Esophagus muscularis mucosa (tissue), 4 donors: ENCODE data around the gene CKAP2L. TPM values are rescaled to one million over a fixed set of nuclear protein-coding genes. Genes with fewer than 3 reads are reported as not detected.

Source experiments
- DNase-seq: peaks from one replicate; pipeline ENCODE4 v3.0.0-alpha.2; 2017; ENCODE audit errors: extremely low spot score
- H3K27ac ChIP-seq, 4 donors: fragments of 200-600 bp; sonication (generic); replicated peaks in 1 of 4; 1 replicate in 3 of 4; 2 replicates in 1 of 4; pipeline ENCODE4 v1.5.1; 2016 to 2019; ENCODE audit warnings: mild to moderate bottlenecking in 1 of 4
- H3K27me3 ChIP-seq, 4 donors: fragments of 200-600 bp; sonication (generic); one replicate each; pipeline versions ENCODE4 v1.5.1 to v1.6.0; 2016 to 2019
- H3K36me3 ChIP-seq, 4 donors: fragments of 200-600 bp; sonication (generic); one replicate each; pipeline ENCODE4 v1.5.1; 2016 to 2019
- H3K4me1 ChIP-seq, 4 donors: fragments of 200-600 bp; sonication (generic); one replicate each; pipeline ENCODE4 v1.5.1; 2016 to 2019
- H3K4me3 ChIP-seq, 4 donors: fragments of 200-600 bp; sonication (generic); 1 replicate in 2 of 4; 2 replicates in 2 of 4; pipeline ENCODE4 v1.5.1; 2016 to 2019; ENCODE audit warnings: mild to moderate bottlenecking in 4 of 4, moderate library complexity in 1 of 4
- H3K9me3 ChIP-seq, 4 donors: fragments of 200-600 bp; sonication (generic); 1 replicate in 3 of 4; 2 replicates in 1 of 4; pipeline ENCODE4 v1.5.1; 2016 to 2019
- CTCF ChIP-seq, 3 experiments: fragments of 200-600 bp in 2 of 3; fragments of 450-650 bp in 1 of 3; sonication (generic) in 2 of 3; IDR thresholded peaks; one replicate each; pipeline ENCODE4 v1.5.1; 2017 to 2019; ENCODE audit warnings: antibody characterized with exemption in 3 of 3, mild to moderate bottlenecking in 2 of 3, moderate library complexity in 1 of 3
- EP300 ChIP-seq: sonication (generic); formaldehyde crosslinking; IDR thresholded peaks from one replicate; pipeline ENCODE4 v1.6.1; 2017; ENCODE audit warnings: antibody characterized with exemption
- POLR2A ChIP-seq: fragments of 450-650 bp; IDR thresholded peaks from one replicate; pipeline ENCODE4 v1.6.1; 2017; ENCODE audit warnings: antibody characterized with exemption, moderate library complexity, mild to moderate bottlenecking, low read depth
- POLR2AphosphoS5 ChIP-seq, 2 donors: sonication (generic); formaldehyde crosslinking; IDR thresholded peaks; one replicate each; pipeline ENCODE4 v1.6.1; 2017; ENCODE audit warnings: antibody characterized with exemption in 2 of 2
- WGBS: methylation state at CpG from one replicate; pipeline ENCODE4 v1.1.5; 2018; 5-methylcytosine and 5-hydroxymethylcytosine counted together
- intact Hi-C: fragments of 100-400 bp; cut with DNase I; formaldehyde crosslinking; loops from one replicate; pipeline ENCODE4 v1.15.1; 2023
- total RNA-seq, 4 donors: library from RNA; depleted of rRNA; stranded (reverse); fragments of >200 nt; gene quantifications; one replicate each; pipeline versions ENCODE4 v1.1.0 to v1.2.1, GENCODE V29; 2016

CKAP2L gene
- total RNA-seq, 4 donors from 2014 or later = 0.23 to 1.5 (median 0.91) TPM; not detected in 1

GRCh38 chr2:112713926-112714325 lies 50.5 kb downstream of the CKAP2L start:
- TF ChIP-seq EP300 (no peak), POLR2AphosphoS5 (IDR thresholded peaks at IDR 0.05) (no peak), POLR2A (no peak), CTCF (IDR thresholded peaks at IDR 0.05) (no peak)
- Histone ChIP-seq H3K27ac (no peak overlapping the region), H3K4me3 (no peak overlapping the region), H3K36me3 (no peaks in the 10 kb centered on the region), H3K4me1 (no peaks in the 10 kb centered on the region), H3K9me3 (no peaks in the 10 kb centered on the region), H3K27me3 (peaks cover 0 to 8% (median 0%) of the 10 kb centered on the region in 4 donors)
- WGBS = 91% methylated on average over 7 of the region's 7 CpGs
- DNase-seq = no peak
- intact Hi-C loops = no loop called here

- no peak for DNase-seq
- WGBS = 58% methylated on average over 5 of the region's 7 CpGs
- H3K27ac ChIP-seq = no peak overlapping the region
- H3K9me3 ChIP-seq = no peaks in the 10 kb centered on the region
- peaks cover 0 to 8% (median 0%) of the 10 kb centered on the region in 4 donors for H3K27me3 ChIP-seq
- TF ChIP-seq CTCF (IDR thresholded peaks at IDR 0.05) (no peak), EP300 (no peak), POLR2A (no peak), POLR2AphosphoS5 (IDR thresholded peaks at IDR 0.05) (no peak)
- intact Hi-C loops = no loop called here
- no peaks in the 10 kb centered on the region for H3K36me3 ChIP-seq
- no peaks in the 10 kb centered on the region for H3K4me1 ChIP-seq
- no peak overlapping the region for H3K4me3 ChIP-seq
Measured at GRCh38 chr2:112713585-112713925, 50.9 kb downstream of the CKAP2L start.

GRCh38 chr2:112712903-112713584 lies 51.4 kb downstream of the CKAP2L start:
- no peak overlapping the region for H3K27ac ChIP-seq
- H3K36me3 ChIP-seq = no peaks in the 10 kb centered on the region
- 70% methylated on average over 14 of the region's 17 CpGs for WGBS
- DNase-seq = no peak
- H3K27me3 ChIP-seq = peaks cover 0 to 8% (median 0%) of the 10 kb centered on the region in 4 donors
- H3K9me3 ChIP-seq = no peaks in the 10 kb centered on the region
- no peaks in the 10 kb centered on the region for H3K4me1 ChIP-seq
- no peak overlapping the region for H3K4me3 ChIP-seq
- TF ChIP-seq POLR2AphosphoS5 (IDR thresholded peaks at IDR 0.05) = no peak
- intact Hi-C loops = no loop called here

GRCh38 chr2:112712465-112712864 lies 51.9 kb downstream of the CKAP2L start:
- Histone ChIP-seq H3K4me3 (no peak overlapping the region), H3K4me1 (no peaks in the 10 kb centered on the region), H3K27ac (no peak overlapping the region), H3K36me3 (no peaks in the 10 kb centered on the region), H3K9me3 (no peaks in the 10 kb centered on the region), H3K27me3 (peaks cover 0 to 8% (median 0%) of the 10 kb centered on the region in 4 donors)
- 84% methylated on average over 3 of the region's 3 CpGs for WGBS
- no peak for TF ChIP-seq POLR2AphosphoS5 (IDR thresholded peaks at IDR 0.05)
- no peak for TF ChIP-seq POLR2A
- TF ChIP-seq CTCF (IDR thresholded peaks at IDR 0.05) = no peak
- no peak for TF ChIP-seq EP300
- DNase-seq = no peak
- intact Hi-C loops = no loop called here

GRCh38 chr2:112710956-112711750 lies 53.3 kb downstream of the CKAP2L start:
- H3K36me3 ChIP-seq = no peaks in the 10 kb centered on the region
- no peak for DNase-seq
- H3K27me3 ChIP-seq = peaks cover 0 to 8% (median 0%) of the 10 kb centered on the region in 4 donors
- intact Hi-C loops = no loop called here
- WGBS = 89% methylated on average over 9 of the region's 9 CpGs
- H3K9me3 ChIP-seq = no peaks in the 10 kb centered on the region
- no peak overlapping the region for H3K27ac ChIP-seq
- H3K4me1 ChIP-seq = no peaks in the 10 kb centered on the region
- H3K4me3 ChIP-seq = no peak overlapping the region
- no peak for TF ChIP-seq CTCF (IDR thresholded peaks at IDR 0.05)
